ENCODE measurements around the gene GKN2. TPM values are rescaled to one million over a fixed set of nuclear protein-coding genes. Genes with fewer than 3 reads are reported as not detected.

The GKN2 gene
- polyA plus RNA-seq, 2 of the 4 experiments (the other 2 are of a cell fraction) = 0.93 to 3.7 TPM

DNA sequence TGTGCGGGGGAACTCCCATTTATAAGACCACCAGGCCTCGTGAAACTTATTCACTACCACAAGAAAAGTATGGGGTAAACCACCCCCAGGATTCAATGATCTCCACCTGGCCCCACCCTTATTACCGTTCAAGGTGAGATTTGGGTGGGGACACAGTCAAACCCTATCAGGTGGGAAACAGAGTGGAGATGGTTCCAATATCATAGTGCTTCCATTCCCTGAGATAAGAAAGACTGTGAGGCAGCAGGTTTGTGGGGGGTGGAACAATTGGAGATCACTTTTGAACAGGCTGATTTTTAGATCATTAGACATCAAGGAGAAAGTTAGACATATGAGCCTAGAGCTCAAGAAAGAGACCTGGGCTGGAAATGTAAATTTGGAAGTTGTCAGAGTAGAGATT is 39.3 kb downstream of the GKN2 start:
- ChIA-PET POLR2A (no interaction called here), CTCF (interaction anchor here (0.6 to 5.9 kb wide), 5 partner anchors 13 to 450 kb away, joined by 3 to 40 read pairs (median 14); no protein-coding TSS in a partner anchor)
- WGBS (ENCODE audit: missing lambda C conversion rate) = 86% methylated on average over 3 of the region's 3 CpGs
- Histone ChIP-seq H3K4me3 (no peak overlapping the region), H3K4me1 (peaks cover 8% of the 10 kb centered on the region), H3K4me2 (no peak overlapping the region), H3K9me3 (peaks cover 5% of the 10 kb centered on the region; the same call in 1 of the 3 replicates), H3K27ac (no peak overlapping the region)
- ATAC-seq (no peak), FAIRE-seq (no peak), DNase-seq (ENCODE audit: low read depth in 1 of 2, low spot score in 1 of 2) (no peak)
- TF ChIP-seq, protein P1, sequence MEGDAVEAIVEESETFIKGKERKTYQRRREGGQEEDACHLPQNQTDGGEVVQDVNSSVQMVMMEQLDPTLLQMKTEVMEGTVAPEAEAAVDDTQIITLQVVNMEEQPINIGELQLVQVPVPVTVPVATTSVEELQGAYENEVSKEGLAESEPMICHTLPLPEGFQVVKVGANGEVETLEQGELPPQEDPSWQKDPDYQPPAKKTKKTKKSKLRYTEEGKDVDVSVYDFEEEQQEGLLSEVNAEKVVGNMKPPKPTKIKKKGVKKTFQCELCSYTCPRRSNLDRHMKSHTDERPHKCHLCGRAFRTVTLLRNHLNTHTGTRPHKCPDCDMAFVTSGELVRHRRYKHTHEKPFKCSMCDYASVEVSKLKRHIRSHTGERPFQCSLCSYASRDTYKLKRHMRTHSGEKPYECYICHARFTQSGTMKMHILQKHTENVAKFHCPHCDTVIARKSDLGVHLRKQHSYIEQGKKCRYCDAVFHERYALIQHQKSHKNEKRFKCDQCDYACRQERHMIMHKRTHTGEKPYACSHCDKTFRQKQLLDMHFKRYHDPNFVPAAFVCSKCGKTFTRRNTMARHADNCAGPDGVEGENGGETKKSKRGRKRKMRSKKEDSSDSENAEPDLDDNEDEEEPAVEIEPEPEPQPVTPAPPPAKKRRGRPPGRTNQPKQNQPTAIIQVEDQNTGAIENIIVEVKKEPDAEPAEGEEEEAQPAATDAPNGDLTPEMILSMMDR (IDR thresholded peaks at IDR 0.05) = no peak
- TF ChIP-seq TP53 (CRISPR knock-in tag; IDR thresholded peaks at IDR 0.05) = no peak
- no peak for TF ChIP-seq ESRRA (IDR thresholded peaks at IDR 0.05; ENCODE audit: borderline replicate concordance, low read length)
- TF ChIP-seq NPAS2 (CRISPR knock-in tag; IDR thresholded peaks at IDR 0.05; ENCODE audit: borderline replicate concordance) = no peak
- no peak for TF ChIP-seq RARB (CRISPR knock-in tag; IDR thresholded peaks at IDR 0.05)
- TF ChIP-seq, protein P2, sequence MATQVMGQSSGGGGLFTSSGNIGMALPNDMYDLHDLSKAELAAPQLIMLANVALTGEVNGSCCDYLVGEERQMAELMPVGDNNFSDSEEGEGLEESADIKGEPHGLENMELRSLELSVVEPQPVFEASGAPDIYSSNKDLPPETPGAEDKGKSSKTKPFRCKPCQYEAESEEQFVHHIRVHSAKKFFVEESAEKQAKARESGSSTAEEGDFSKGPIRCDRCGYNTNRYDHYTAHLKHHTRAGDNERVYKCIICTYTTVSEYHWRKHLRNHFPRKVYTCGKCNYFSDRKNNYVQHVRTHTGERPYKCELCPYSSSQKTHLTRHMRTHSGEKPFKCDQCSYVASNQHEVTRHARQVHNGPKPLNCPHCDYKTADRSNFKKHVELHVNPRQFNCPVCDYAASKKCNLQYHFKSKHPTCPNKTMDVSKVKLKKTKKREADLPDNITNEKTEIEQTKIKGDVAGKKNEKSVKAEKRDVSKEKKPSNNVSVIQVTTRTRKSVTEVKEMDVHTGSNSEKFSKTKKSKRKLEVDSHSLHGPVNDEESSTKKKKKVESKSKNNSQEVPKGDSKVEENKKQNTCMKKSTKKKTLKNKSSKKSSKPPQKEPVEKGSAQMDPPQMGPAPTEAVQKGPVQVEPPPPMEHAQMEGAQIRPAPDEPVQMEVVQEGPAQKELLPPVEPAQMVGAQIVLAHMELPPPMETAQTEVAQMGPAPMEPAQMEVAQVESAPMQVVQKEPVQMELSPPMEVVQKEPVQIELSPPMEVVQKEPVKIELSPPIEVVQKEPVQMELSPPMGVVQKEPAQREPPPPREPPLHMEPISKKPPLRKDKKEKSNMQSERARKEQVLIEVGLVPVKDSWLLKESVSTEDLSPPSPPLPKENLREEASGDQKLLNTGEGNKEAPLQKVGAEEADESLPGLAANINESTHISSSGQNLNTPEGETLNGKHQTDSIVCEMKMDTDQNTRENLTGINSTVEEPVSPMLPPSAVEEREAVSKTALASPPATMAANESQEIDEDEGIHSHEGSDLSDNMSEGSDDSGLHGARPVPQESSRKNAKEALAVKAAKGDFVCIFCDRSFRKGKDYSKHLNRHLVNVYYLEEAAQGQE (IDR thresholded peaks at IDR 0.05) = no peak
- TF ChIP-seq, protein P3, sequence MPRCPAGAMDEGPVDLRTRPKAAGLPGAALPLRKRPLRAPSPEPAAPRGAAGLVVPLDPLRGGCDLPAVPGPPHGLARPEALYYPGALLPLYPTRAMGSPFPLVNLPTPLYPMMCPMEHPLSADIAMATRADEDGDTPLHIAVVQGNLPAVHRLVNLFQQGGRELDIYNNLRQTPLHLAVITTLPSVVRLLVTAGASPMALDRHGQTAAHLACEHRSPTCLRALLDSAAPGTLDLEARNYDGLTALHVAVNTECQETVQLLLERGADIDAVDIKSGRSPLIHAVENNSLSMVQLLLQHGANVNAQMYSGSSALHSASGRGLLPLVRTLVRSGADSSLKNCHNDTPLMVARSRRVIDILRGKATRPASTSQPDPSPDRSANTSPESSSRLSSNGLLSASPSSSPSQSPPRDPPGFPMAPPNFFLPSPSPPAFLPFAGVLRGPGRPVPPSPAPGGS (IDR thresholded peaks at IDR 0.05) = no peak
- no peak for TF ChIP-seq EP300 (IDR thresholded peaks at IDR 0.05)
- TF ChIP-seq, protein P4, sequence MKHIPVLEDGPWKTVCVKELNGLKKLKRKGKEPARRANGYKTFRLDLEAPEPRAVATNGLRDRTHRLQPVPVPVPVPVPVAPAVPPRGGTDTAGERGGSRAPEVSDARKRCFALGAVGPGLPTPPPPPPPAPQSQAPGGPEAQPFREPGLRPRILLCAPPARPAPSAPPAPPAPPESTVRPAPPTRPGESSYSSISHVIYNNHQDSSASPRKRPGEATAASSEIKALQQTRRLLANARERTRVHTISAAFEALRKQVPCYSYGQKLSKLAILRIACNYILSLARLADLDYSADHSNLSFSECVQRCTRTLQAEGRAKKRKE (CRISPR knock-in tag; IDR thresholded peaks at IDR 0.05; ENCODE audit: low read depth) = no peak
- no peak for TF ChIP-seq RCOR1 (IDR thresholded peaks at IDR 0.05; ENCODE audit: low read depth, low read length)
- TF ChIP-seq SREBF2 (IDR thresholded peaks at IDR 0.05) = no peak
- TF ChIP-seq, protein P5, sequence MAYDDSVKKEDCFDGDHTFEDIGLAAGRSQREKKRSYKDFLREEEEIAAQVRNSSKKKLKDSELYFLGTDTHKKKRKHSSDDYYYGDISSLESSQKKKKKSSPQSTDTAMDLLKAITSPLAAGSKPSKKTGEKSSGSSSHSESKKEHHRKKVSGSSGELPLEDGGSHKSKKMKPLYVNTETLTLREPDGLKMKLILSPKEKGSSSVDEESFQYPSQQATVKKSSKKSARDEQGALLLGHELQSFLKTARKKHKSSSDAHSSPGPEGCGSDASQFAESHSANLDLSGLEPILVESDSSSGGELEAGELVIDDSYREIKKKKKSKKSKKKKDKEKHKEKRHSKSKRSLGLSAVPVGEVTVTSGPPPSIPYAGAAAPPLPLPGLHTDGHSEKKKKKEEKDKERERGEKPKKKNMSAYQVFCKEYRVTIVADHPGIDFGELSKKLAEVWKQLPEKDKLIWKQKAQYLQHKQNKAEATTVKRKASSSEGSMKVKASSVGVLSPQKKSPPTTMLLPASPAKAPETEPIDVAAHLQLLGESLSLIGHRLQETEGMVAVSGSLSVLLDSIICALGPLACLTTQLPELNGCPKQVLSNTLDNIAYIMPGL (CRISPR knock-in tag; IDR thresholded peaks at IDR 0.05; ENCODE audit: borderline replicate concordance) = no peak
- no peak for TF ChIP-seq TFCP2L1 (CRISPR knock-in tag; IDR thresholded peaks at IDR 0.05)
- TF ChIP-seq, protein P6, sequence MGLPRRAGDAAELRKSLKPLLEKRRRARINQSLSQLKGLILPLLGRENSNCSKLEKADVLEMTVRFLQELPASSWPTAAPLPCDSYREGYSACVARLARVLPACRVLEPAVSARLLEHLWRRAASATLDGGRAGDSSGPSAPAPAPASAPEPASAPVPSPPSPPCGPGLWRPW (IDR thresholded peaks at IDR 0.05) = no peak
- no peak for TF ChIP-seq NR3C1 (IDR thresholded peaks at IDR 0.05)
- TF ChIP-seq, protein P7, sequence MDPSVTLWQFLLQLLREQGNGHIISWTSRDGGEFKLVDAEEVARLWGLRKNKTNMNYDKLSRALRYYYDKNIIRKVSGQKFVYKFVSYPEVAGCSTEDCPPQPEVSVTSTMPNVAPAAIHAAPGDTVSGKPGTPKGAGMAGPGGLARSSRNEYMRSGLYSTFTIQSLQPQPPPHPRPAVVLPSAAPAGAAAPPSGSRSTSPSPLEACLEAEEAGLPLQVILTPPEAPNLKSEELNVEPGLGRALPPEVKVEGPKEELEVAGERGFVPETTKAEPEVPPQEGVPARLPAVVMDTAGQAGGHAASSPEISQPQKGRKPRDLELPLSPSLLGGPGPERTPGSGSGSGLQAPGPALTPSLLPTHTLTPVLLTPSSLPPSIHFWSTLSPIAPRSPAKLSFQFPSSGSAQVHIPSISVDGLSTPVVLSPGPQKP (IDR thresholded peaks at IDR 0.05; ENCODE audit: low read depth, low read length) = no peak
- TF ChIP-seq MAZ (IDR thresholded peaks at IDR 0.05; ENCODE audit: borderline replicate concordance, low read depth, low read length) = no peak
- no peak for TF ChIP-seq POLR2A (IDR thresholded peaks at IDR 0.05; ENCODE audit: low read length)
